HG03442 (cell line): ENCODE results near the gene MBD2.
A peak's percentile ranks its signal among the peaks of the same experiment; 100 is the strongest.
"Not testable (repeated sequence)": the region's sequence is repeated elsewhere in the genome, so short reads cannot be mapped to it uniquely, and the experiment has no call there.

Experiments
- ATAC-seq: cut with Tn5 transposase; IDR thresholded peaks from one replicate; pipeline ENCODE4 v1.9.1; 2021; ENCODE audit warnings: mild to moderate bottlenecking, moderate library complexity; ENCODE audit not compliant: unreplicated experiment

Gene MBD2

GRCh38 chr18:54155412-54155811, 69.1 kb downstream of the MBD2 start:
- ATAC-seq: no peak

DNA sequence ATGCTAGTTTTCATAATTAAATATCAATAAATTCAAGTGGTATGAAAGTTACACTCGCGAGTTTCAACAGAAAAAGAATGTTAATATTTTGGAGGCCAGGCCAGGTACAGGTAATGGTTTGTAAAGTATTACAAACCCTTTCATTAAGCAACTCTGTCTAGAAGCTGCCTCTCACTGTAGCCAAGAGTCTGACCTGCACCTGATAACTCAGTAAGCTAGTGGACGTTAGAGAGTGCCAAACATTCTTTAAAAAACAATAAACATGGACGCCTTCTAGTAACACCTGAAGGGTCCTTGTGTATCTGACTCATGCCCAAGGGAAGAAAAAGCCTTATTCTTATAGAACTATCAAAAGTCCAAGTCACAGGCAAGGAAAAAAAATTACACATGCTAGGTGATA, 70.2 kb downstream of the MBD2 start:
- ATAC-seq: no peak

GRCh38 chr18:54151376-54151775, 73.1 kb downstream of the MBD2 start:
- no peak for ATAC-seq

- no peak for ATAC-seq
These were observed 74.2 kb downstream of the MBD2 start for GRCh38 chr18:54150226-54150625.

- ATAC-seq: peak; percentile 53
These were observed 75.3 kb downstream of the MBD2 start for GRCh38 chr18:54149078-54149697.

GRCh38 chr18:54148678-54149077, 75.8 kb downstream of the MBD2 start:
- no peak for ATAC-seq

DNA sequence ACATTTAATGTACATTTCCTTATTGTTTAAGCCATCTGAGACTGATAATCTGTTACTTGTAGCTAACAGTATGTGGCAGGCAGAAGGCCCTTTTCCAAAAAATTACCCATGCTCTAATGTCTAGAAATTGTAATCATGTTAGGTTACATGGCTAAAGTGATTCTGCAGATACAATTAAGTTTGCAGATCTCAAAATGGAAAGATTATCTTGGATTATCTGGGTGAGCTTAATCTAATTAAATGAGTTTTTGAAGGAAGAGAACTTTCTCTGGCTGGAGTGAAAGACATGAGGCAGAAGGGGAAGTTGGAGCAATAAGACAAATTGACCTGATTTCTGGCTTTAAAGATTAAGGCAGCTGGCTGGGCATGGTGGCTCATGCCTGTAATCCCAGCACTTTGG, 76.3 kb downstream of the MBD2 start:
- no peak for ATAC-seq

- peak; percentile 82 for ATAC-seq
These were observed 77.0 kb downstream of the MBD2 start for GRCh38 chr18:54147439-54147838.

DNA sequence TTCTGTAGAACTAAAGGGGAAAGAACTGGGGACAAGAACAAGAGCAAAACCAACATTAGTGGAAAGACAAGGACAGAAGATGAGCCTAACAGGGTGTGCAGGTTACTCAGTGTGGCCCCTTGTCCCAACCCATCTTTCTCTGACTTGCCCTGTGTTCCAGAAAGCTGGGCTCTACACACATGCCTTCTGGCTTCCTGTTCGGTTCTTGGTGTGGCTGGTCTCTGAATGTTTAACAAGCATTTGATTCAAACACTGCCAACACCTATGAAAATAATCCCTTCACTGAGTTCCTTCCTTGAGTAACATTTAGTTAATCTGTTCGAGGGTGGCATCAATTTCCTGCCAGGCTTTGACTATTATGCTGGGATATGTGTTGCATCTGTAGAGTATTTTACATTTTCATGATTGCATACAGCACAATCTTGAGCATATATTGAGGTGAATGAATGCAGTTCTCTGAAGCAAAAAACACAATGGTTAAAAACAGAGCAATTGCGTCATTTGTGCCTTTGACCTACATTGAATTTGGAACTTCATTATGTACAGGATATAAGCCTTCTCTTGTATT, 83.3 kb downstream of the MBD2 start:
- ATAC-seq: no peak

DNA sequence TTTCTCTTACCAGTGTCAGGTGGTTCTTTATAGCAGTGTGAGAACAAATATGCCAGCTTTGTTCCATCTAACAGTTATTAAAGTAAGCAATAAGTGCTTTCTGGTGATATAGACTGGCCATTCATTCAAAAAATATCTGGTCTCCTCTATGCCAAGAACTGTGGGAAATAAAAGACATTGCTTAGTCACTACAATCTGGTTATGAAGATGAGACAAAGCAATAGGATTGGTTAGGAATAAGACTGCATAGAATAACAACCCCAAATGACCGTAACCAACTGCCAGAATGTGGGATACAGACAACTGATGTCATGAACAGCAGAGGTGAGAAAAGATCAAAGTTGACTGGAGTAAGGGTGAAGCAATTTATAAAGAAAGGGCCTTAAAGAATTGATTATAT, 83.8 kb downstream of the MBD2 start:
- no peak for ATAC-seq

- ATAC-seq: no peak
These were observed 89.3 kb downstream of the MBD2 start for GRCh38 chr18:54135216-54135615.

- no peak for ATAC-seq
These were observed 90.4 kb downstream of the MBD2 start for GRCh38 chr18:54134053-54134452.

GRCh38 chr18:54130631-54131030, 93.8 kb downstream of the MBD2 start:
- ATAC-seq: no peak

- ATAC-seq: no peak
These were observed 94.3 kb downstream of the MBD2 start for GRCh38 chr18:54130177-54130576.

- ATAC-seq: peak; percentile 94
These were observed 94.9 kb downstream of the MBD2 start for GRCh38 chr18:54129448-54130067.

DNA sequence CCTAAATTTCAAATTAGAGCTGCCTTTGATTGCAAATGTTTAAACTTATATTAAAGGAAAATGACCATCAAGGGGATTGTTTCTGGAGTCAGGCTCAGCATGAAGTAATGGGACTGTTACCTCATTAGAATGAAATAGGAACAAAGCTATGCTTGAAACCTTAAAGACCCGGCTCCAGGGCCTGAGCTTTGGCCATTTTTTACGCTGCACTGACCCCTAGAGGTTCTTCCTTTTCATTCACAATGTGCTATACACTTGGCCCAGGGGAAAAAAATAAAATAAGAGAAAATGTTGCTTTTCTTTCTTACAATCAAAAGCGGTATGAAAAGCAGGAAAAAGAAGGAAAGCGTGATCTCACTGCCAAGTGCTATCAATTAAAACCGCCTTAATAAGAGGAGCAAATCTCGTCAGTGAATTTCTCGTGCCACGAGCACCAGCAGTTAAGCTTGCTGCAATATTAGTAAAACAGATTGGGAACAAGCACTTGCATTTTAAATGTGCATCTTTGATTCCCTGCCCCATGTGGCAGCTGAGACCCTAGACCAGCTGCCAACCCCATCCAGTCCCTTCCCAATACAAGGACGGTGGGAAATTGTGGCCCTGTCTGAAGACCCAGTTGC, 96.6 kb downstream of the MBD2 start:
- peak; percentile 47 for ATAC-seq

DNA sequence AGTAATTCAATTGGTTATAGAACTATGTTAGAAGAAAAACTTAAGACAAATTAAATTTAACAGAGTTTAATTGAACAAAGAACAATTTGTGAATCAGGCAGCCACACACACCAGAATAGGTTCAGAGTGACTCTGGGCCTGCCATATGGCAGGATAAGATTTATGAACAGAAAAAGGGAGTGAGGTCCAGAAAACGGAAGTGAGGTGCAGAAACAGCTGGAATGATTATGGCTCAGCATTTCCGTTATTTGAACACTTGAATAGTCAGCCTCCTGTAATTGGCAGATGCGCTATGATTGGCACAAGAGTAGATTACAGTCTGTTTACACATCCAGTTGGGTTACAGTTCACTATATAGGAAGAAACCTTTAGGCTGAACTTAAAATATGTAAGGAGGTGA, 99.0 kb downstream of the MBD2 start:
- no peak for ATAC-seq

DNA sequence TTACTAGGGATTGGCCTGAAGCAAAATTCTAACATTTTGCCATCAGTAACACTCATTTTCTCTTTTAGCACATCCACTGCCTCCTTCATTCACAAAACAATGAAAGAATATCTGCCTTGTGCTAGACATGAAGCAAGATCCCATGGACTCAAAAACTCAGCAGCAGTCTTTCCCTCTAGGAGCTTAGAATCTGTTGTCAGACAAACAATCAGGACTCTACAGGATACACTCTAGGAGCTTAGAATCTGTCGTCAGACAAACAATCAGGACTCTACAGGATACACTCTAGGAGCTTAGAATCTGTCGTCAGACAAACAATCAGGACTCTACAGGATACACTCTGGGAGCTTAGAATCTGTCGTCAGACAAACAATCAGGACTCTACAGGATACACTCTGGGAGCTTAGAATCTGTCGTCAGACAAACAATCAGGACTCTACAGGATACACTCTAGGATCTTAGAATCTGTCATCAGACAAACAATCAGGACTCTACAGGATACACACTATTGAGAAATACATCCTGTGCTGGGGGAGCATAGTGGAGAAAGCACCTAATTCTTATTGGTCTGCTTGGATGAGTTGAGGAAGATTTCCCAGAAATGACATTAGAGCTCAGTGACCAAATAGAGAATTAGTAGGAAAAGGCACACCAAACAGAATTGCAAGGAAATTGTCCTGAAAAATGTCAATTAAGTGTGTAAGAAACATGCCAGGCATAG, 100.6 kb downstream of the MBD2 start:
- ATAC-seq: not testable (repeated sequence)

DNA sequence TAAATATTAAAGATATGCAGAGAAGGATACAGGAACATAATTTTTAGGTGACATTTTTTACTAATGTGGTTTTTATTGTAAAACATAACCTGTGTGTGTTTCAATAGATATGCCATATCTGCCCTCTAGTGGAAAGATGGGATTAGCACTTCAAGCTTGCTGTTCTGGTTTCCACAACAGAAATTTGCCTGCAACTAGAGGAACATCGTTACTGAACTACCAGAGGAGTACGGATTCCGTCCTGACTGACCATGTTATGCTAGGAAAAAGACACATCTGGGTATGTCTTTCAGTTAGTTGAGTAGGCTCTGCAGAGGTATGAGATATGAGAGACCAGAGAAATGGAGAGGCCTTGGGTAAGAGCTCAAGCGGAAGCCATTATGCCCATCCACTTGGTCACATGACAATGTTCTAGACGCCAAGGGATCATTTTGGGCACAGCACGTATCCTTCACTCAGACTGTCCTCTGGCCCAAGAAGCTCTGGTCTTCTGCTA, 104.9 kb downstream of the MBD2 start:
- peak; percentile 93 for ATAC-seq

GRCh38 chr18:54117853-54118773, 106.4 kb downstream of the MBD2 start:
- ATAC-seq: no peak
